HEK293 (cell line): Measurements from ENCODE around the gene EIPR1.

Experiments
- CTCF ChIA-PET: fragments of 350-600 bp; formaldehyde crosslinking; extraction: SDS; loops from one replicate; lab custom pipeline; 2021; ENCODE audit warnings: antibody characterized with exemption; lab: Yijun Ruan, JAX
- POLR2A ChIA-PET: fragments of 300-600 bp; formaldehyde crosslinking; extraction: SDS; loops from one replicate; lab custom pipeline; 2020; ENCODE audit warnings: antibody characterized with exemption, inconsistent platforms; lab: Yijun Ruan, JAX
- H3K27ac ChIP-seq: fragments of 200-500 bp; sonication (Bioruptor generic); 2 replicates; pipeline ENCODE4 v1.5.1; 2014; ENCODE audit warnings: low read depth, low read length, control low read depth, inconsistent platforms; ENCODE audit errors: extremely low read depth
- H3K36me3 ChIP-seq, 2 experiments: fragments of 200-500 bp in 1 of 2; sonication (Bioruptor generic) in 1 of 2; 1 replicate in 1 of 2; 2 replicates in 1 of 2; pipeline ENCODE4 v1.5.1; 2014 to 2017; ENCODE audit warnings: inconsistent platforms in 2 of 2, low read length in 2 of 2; ENCODE audit not compliant: control insufficient read depth in 2 of 2, insufficient read depth in 1 of 2
- H3K4me1 ChIP-seq: fragments of 200-500 bp; sonication (Bioruptor generic); 2 replicates; pipeline ENCODE4 v1.5.1; 2014; ENCODE audit warnings: mild to moderate bottlenecking, low read length, inconsistent platforms; ENCODE audit not compliant: control insufficient read depth, insufficient read depth
- H3K4me3 ChIP-seq: 2 replicates; pipeline ENCODE4 v1.5.1; 2011; ENCODE audit warnings: low read depth, mild to moderate bottlenecking, control low read depth, low read length, moderate library complexity
- H3K9me3 ChIP-seq: fragments of 200-500 bp; sonication (Bioruptor generic); 2 replicates; pipeline ENCODE4 v1.5.1; 2014; ENCODE audit warnings: low read depth, low read length, inconsistent platforms; ENCODE audit not compliant: control insufficient read depth, insufficient read depth
- CTCF ChIP-seq: fragments of 450-650 bp; formaldehyde crosslinking; IDR thresholded peaks from 2 replicates; pipeline ENCODE4 v1.5.1; 2016; ENCODE audit warnings: missing biosample characterization, missing genetic modification characterization
- EGR2 ChIP-seq: fragments of 450-650 bp; formaldehyde crosslinking; IDR thresholded peaks from 2 replicates; pipeline ENCODE4 v1.5.1; 2016; ENCODE audit warnings: low read depth, missing biosample characterization, missing genetic modification characterization
- KLF16 ChIP-seq: fragments of 450-650 bp; formaldehyde crosslinking; IDR thresholded peaks from 2 replicates; pipeline ENCODE4 v1.5.1; 2017; ENCODE audit warnings: missing biosample characterization, missing genetic modification characterization
- KLF7 ChIP-seq: fragments of 450-650 bp; formaldehyde crosslinking; IDR thresholded peaks from 2 replicates; pipeline ENCODE4 v1.5.1; 2016; ENCODE audit warnings: missing biosample characterization, missing genetic modification characterization, borderline replicate concordance
- OVOL3 ChIP-seq: fragments of 450-650 bp; formaldehyde crosslinking; IDR thresholded peaks from 2 replicates; pipeline ENCODE4 v1.5.1; 2016; ENCODE audit warnings: missing biosample characterization, missing genetic modification characterization
- REST ChIP-seq: fragments of 450-650 bp; formaldehyde crosslinking; IDR thresholded peaks from 2 replicates; pipeline ENCODE4 v1.5.1; 2016; ENCODE audit warnings: missing biosample characterization, missing genetic modification characterization
- ZBTB1 ChIP-seq: fragments of 450-650 bp; formaldehyde crosslinking; IDR thresholded peaks from 2 replicates; pipeline ENCODE4 v1.5.1; 2016; ENCODE audit warnings: missing biosample characterization, missing genetic modification characterization
- ZBTB48 ChIP-seq: fragments of 450-650 bp; formaldehyde crosslinking; IDR thresholded peaks from 2 replicates; pipeline ENCODE4 v1.5.1; 2016; ENCODE audit warnings: missing biosample characterization, missing genetic modification characterization
- ZFHX2 ChIP-seq: fragments of 450-650 bp; formaldehyde crosslinking; conservative IDR thresholded peaks from 2 replicates; pipeline ENCODE4 v1.5.1; 2016; ENCODE audit warnings: missing biosample characterization, missing genetic modification characterization
- ZNF140 ChIP-seq: fragments of 450-650 bp; formaldehyde crosslinking; IDR thresholded peaks from 2 replicates; pipeline ENCODE4 v1.5.1; 2016; ENCODE audit warnings: missing biosample characterization, missing genetic modification characterization
- ZNF19 ChIP-seq: fragments of 450-650 bp; formaldehyde crosslinking; IDR thresholded peaks from 2 replicates; pipeline ENCODE4; 2016; ENCODE audit warnings: missing biosample characterization, missing genetic modification characterization, low read depth
- ZNF2 ChIP-seq: fragments of 450-650 bp; formaldehyde crosslinking; IDR thresholded peaks from 2 replicates; pipeline ENCODE4 v1.5.1; 2016; ENCODE audit warnings: missing biosample characterization, missing genetic modification characterization
- ZNF274 ChIP-seq, 2 experiments: fragments of 200-500 bp in 1 of 2; fragments of 450-650 bp in 1 of 2; sonication (Bioruptor generic) in 1 of 2; formaldehyde crosslinking in 1 of 2; IDR thresholded peaks; 2 replicates each; pipeline versions ENCODE4 v1.5.1 to v1.6.1; 2014 to 2016; ENCODE audit warnings: borderline replicate concordance in 1 of 2, inconsistent platforms in 1 of 2, low read length in 1 of 2, missing biosample characterization in 1 of 2, missing genetic modification characterization in 1 of 2
- ZNF292 ChIP-seq: fragments of 450-650 bp; formaldehyde crosslinking; IDR thresholded peaks from 2 replicates; pipeline ENCODE4 v1.5.1; 2016; ENCODE audit warnings: low read depth, missing biosample characterization, missing genetic modification characterization, borderline replicate concordance
- ZNF362 ChIP-seq: fragments of 450-650 bp; formaldehyde crosslinking; IDR thresholded peaks from 2 replicates; pipeline ENCODE4 v1.5.1; 2016; ENCODE audit warnings: missing biosample characterization, missing genetic modification characterization
- ZNF37A ChIP-seq: fragments of 450-650 bp; IDR thresholded peaks from 2 replicates; pipeline ENCODE4 v1.5.1; 2018; ENCODE audit warnings: missing biosample characterization, missing genetic modification characterization
- ZNF514 ChIP-seq: fragments of 450-650 bp; formaldehyde crosslinking; IDR thresholded peaks from 2 replicates; pipeline ENCODE4 v1.5.1; 2016; ENCODE audit warnings: missing biosample characterization, missing genetic modification characterization
- ZNF561 ChIP-seq: fragments of 450-650 bp; IDR thresholded peaks from 2 replicates; pipeline ENCODE4 v1.5.1; 2018; ENCODE audit warnings: missing biosample characterization, missing genetic modification characterization, borderline replicate concordance
- ZNF585B ChIP-seq: fragments of 450-650 bp; formaldehyde crosslinking; IDR thresholded peaks from 2 replicates; pipeline ENCODE4 v1.5.1; 2016; ENCODE audit warnings: missing biosample characterization, missing genetic modification characterization
- ZNF76 ChIP-seq: fragments of 450-650 bp; formaldehyde crosslinking; IDR thresholded peaks from 2 replicates; pipeline ENCODE4; 2016; ENCODE audit warnings: low read depth, missing biosample characterization, missing genetic modification characterization, borderline replicate concordance
- ZXDB ChIP-seq: fragments of 450-650 bp; formaldehyde crosslinking; IDR thresholded peaks from 2 replicates; pipeline ENCODE4 v1.5.1; 2016; ENCODE audit warnings: missing biosample characterization, missing genetic modification characterization
- TF ChIP-seq, protein P1 (sequence below): fragments of 450-650 bp; formaldehyde crosslinking; IDR thresholded peaks from 2 replicates; pipeline ENCODE4 v1.5.1; 2016; ENCODE audit warnings: missing biosample characterization, missing genetic modification characterization
- TF ChIP-seq, protein P2 (sequence below): fragments of 450-650 bp; formaldehyde crosslinking; IDR thresholded peaks from 2 replicates; pipeline ENCODE4 v1.5.1; 2016; ENCODE audit warnings: missing biosample characterization, missing genetic modification characterization
- TF ChIP-seq, protein P3 (sequence below): fragments of 450-650 bp; formaldehyde crosslinking; IDR thresholded peaks from 2 replicates; pipeline ENCODE4 v1.5.1; 2016; ENCODE audit warnings: missing biosample characterization, missing genetic modification characterization

The EIPR1 gene

DNA sequence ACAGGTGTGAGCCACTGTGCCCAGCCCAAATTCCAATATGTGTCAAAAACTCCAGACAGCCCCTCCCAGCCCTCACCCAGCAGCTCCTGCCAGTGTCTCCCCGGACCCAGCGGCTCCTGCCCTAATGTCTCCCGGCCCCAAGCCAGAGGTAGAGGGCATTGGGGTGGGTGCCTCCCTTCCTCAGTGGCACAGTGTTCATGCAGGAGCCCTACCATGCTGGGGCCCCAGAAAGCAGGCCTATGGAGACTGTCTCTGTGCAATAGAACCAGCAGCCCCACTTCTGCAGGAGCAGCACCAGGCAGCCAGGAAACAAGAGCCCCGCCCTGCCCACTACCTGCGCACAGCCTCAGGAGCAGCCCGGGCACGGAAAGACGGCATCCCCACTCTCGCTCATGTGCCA is 70.4 kb downstream of the EIPR1 start:
- H3K4me1 ChIP-seq = no peaks in the 10 kb centered on the region
- H3K9me3 ChIP-seq = no peaks in the 10 kb centered on the region
- POLR2A ChIA-PET = no interaction called here
- CTCF ChIA-PET = no interaction called here
- no peak overlapping the region for H3K4me3 ChIP-seq
- peaks cover 0 to 3% of the 10 kb centered on the region in 2 experiments; a peak in 1 of 3 replicates for H3K36me3 ChIP-seq
- no peak overlapping the region for H3K27ac ChIP-seq
- no peak for TF ChIP-seq ZXDB (tag by site-specific recombination)
- TF ChIP-seq, protein P1, sequence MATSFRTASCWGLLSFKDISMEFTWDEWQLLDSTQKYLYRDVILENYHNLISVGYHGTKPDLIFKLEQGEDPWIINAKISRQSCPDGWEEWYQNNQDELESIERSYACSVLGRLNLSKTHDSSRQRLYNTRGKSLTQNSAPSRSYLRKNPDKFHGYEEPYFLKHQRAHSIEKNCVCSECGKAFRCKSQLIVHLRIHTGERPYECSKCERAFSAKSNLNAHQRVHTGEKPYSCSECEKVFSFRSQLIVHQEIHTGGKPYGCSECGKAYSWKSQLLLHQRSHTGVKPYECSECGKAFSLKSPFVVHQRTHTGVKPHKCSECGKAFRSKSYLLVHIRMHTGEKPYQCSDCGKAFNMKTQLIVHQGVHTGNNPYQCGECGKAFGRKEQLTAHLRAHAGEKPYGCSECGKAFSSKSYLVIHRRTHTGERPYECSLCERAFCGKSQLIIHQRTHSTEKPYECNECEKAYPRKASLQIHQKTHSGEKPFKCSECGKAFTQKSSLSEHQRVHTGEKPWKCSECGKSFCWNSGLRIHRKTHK (tag by site-specific recombination) = no peak
- TF ChIP-seq CTCF (tag by site-specific recombination) = no peak
- no peak for TF ChIP-seq ZNF76 (tag by site-specific recombination)
- TF ChIP-seq ZNF585B (tag by site-specific recombination) = no peak
- TF ChIP-seq ZBTB1 (tag by site-specific recombination) = no peak
- TF ChIP-seq KLF7 (tag by site-specific recombination) = no peak
- TF ChIP-seq REST (tag by site-specific recombination) = no peak
- TF ChIP-seq KLF16 (tag by site-specific recombination) = no peak
- no peak for TF ChIP-seq ZNF362 (tag by site-specific recombination)
- no peak for TF ChIP-seq OVOL3 (tag by site-specific recombination)
- no peak for TF ChIP-seq ZNF19 (tag by site-specific recombination)
- no peak for TF ChIP-seq ZNF274 (IDR thresholded peaks at IDR 0.05; ENCODE audit: low read length)
- TF ChIP-seq ZNF274 (tag by site-specific recombination; IDR thresholded peaks at IDR 0.05; ENCODE audit: borderline replicate concordance) = no peak
- no peak for TF ChIP-seq ZNF561 (tag by site-specific recombination)
- no peak for TF ChIP-seq EGR2 (tag by site-specific recombination)
- no peak for TF ChIP-seq ZNF2

DNA sequence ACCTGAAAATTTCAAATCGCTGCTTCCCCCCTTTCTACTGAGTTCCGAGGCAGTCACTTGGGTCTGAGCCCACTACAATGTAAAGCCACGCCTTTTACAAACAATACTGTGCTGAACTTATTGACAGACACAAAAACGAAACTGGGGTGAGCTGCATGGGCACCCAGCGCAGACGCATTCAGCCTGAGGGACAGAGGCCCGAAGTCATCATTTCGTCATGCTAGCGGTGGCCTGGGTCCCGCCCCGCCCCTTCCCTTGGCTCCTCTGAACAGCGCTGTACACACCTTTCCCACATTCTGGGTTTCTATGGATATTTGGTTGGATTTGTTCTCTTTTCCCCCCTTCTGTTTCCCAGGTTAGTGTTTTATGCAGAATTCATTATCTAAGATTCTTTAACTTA is 71.7 kb downstream of the EIPR1 start:
- H3K4me1 ChIP-seq = no peaks in the 10 kb centered on the region
- ChIA-PET POLR2A (no interaction called here), CTCF (no interaction called here)
- no peak overlapping the region for H3K4me3 ChIP-seq
- no peaks in the 10 kb centered on the region for H3K9me3 ChIP-seq
- peaks cover 0 to 3% of the 10 kb centered on the region in 2 experiments; a peak in 1 of 3 replicates for H3K36me3 ChIP-seq
- H3K27ac ChIP-seq = no peak overlapping the region
- TF ChIP-seq, protein P2, sequence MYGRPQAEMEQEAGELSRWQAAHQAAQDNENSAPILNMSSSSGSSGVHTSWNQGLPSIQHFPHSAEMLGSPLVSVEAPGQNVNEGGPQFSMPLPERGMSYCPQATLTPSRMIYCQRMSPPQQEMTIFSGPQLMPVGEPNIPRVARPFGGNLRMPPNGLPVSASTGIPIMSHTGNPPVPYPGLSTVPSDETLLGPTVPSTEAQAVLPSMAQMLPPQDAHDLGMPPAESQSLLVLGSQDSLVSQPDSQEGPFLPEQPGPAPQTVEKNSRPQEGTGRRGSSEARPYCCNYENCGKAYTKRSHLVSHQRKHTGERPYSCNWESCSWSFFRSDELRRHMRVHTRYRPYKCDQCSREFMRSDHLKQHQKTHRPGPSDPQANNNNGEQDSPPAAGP (tag by site-specific recombination) = no peak
- no peak for TF ChIP-seq ZNF37A (tag by site-specific recombination)
- TF ChIP-seq ZNF514 = no peak
- no peak for TF ChIP-seq ZBTB48 (tag by site-specific recombination)
- no peak for TF ChIP-seq ZNF140
- TF ChIP-seq CTCF (tag by site-specific recombination) = no peak
- no peak for TF ChIP-seq ZFHX2 (tag by site-specific recombination)
- TF ChIP-seq, protein P3, sequence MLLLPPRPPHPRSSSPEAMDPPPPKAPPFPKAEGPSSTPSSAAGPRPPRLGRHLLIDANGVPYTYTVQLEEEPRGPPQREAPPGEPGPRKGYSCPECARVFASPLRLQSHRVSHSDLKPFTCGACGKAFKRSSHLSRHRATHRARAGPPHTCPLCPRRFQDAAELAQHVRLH (tag by site-specific recombination) = no peak
- TF ChIP-seq ZNF292 (tag by site-specific recombination) = no peak
